Lung (tissue), 12 donors: Measurements from ENCODE around the gene ZDHHC18. TPM values are rescaled to one million over a fixed set of nuclear protein-coding genes. Genes with fewer than 3 reads are reported as not detected.

Experiments
- ATAC-seq: fragments of 200-7000 bp; cut with Tn5 transposase; one replicate; pipeline ENCODE4 v1.9.1; 2020; ENCODE audit warnings: moderate number of reproducible peaks; ENCODE audit not compliant: insufficient read depth, low FRiP score
- DNase-seq, 3 donors: peaks; one replicate each; pipeline ENCODE4 v3.0.0-alpha.2; 2013 to 2017
- H3K27ac ChIP-seq, 2 donors: one replicate each; pipeline ENCODE4 v1.5.1; 2013; ENCODE audit warnings: mild to moderate bottlenecking in 2 of 2, moderate library complexity in 2 of 2, control low read depth in 1 of 2, inconsistent platforms in 1 of 2, low read depth in 1 of 2, low read length in 1 of 2
- H3K27me3 ChIP-seq, 3 donors: one replicate each; pipeline ENCODE4 v1.5.1; 2013; ENCODE audit warnings: low read length in 2 of 3; ENCODE audit not compliant: control insufficient read depth in 3 of 3, insufficient read depth in 3 of 3
- H3K36me3 ChIP-seq, 4 donors: one replicate each; pipeline ENCODE4 v1.5.1; 2013; ENCODE audit warnings: low read length in 4 of 4, mild to moderate bottlenecking in 1 of 4, moderate library complexity in 1 of 4; ENCODE audit not compliant: control insufficient read depth in 4 of 4, insufficient read depth in 4 of 4
- H3K4me1 ChIP-seq, 5 donors: one replicate each; pipeline ENCODE4 v1.5.1; 2013; ENCODE audit warnings: low read length in 5 of 5, mild to moderate bottlenecking in 2 of 5, moderate library complexity in 1 of 5; ENCODE audit not compliant: control insufficient read depth in 5 of 5, insufficient read depth in 5 of 5
- H3K4me3 ChIP-seq: one replicate; pipeline ENCODE4 v1.5.1; 2013; ENCODE audit warnings: mild to moderate bottlenecking, control low read depth, moderate library complexity
- H3K9ac ChIP-seq, 2 donors: one replicate each; pipeline ENCODE4 v1.5.1; 2013; ENCODE audit warnings: low read length in 2 of 2, control low read depth in 1 of 2; ENCODE audit not compliant: insufficient read depth in 1 of 2
- H3K9me3 ChIP-seq, 4 donors: one replicate each; pipeline ENCODE4 v1.5.1; 2013; ENCODE audit warnings: low read length in 3 of 4, mild to moderate bottlenecking in 1 of 4, moderate library complexity in 1 of 4; ENCODE audit not compliant: control insufficient read depth in 4 of 4, insufficient read depth in 3 of 4
- WGBS, 2 donors: extraction: QIAGEN DNeasy Blood & Tissue Kit; methylation state at CpG; one replicate each; pipeline ENCODE4 v1.1.7; 2013; 5-methylcytosine and 5-hydroxymethylcytosine counted together
- polyA plus RNA-seq, 2 donors: library from polyadenylated mRNA; stranded (reverse); fragments of 200-250 nt; gene quantifications; one replicate each; pipeline ENCODE4 v1.2.1, GENCODE V29; 2013
- total RNA-seq, 2 donors: library from RNA; depleted of rRNA in 1 of 2; stranded (reverse); fragments of >200 nt in 1 of 2; gene quantifications; one replicate each; pipeline ENCODE4 v1.2.1, GENCODE V29; 2014 to 2021
- TF ChIP-seq, protein P1 (sequence below): IDR thresholded peaks from 2 replicates; pipeline ENCODE4 v1.5.1; 2012; ENCODE audit warnings: mild to moderate bottlenecking; ENCODE audit errors: control extremely low read depth, extremely low read depth
- donor health status: control.
- donor health status: control.
- donor health status: Bipolar disorder and iron deficiency.
- donor health status: healthy.
- donor health status: DM: yes; HTN: yes; CAD: no.

ZDHHC18 gene
- total and polyA plus RNA-seq, 4 donors = 11.6 to 39.1 (median 18.3) TPM

DNA sequence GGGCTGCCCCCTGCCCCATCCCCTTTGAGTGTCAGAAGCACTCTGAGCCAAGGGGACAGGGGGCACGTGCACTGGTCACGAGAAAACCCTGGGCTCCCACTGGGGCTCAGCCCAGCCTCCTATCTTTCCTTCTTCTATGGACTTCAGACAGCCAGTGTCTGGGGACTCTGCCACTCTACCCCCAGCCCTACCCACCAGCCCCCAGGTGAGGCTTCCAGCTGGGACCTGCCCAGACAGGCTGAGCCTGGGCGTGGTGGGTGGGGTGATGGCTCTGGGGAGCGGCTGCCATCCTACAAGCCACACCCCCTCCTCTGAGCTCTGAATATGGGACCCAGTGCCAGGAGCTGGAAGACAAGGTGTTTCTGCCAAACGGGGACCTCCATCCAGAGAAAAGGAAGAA is 28.4 kb downstream of the ZDHHC18 start:
- TF ChIP-seq, protein P1, sequence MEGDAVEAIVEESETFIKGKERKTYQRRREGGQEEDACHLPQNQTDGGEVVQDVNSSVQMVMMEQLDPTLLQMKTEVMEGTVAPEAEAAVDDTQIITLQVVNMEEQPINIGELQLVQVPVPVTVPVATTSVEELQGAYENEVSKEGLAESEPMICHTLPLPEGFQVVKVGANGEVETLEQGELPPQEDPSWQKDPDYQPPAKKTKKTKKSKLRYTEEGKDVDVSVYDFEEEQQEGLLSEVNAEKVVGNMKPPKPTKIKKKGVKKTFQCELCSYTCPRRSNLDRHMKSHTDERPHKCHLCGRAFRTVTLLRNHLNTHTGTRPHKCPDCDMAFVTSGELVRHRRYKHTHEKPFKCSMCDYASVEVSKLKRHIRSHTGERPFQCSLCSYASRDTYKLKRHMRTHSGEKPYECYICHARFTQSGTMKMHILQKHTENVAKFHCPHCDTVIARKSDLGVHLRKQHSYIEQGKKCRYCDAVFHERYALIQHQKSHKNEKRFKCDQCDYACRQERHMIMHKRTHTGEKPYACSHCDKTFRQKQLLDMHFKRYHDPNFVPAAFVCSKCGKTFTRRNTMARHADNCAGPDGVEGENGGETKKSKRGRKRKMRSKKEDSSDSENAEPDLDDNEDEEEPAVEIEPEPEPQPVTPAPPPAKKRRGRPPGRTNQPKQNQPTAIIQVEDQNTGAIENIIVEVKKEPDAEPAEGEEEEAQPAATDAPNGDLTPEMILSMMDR = no peak
- DNase-seq = no peak
- WGBS, 2 donors = 86 to 92% methylated on average over 5 of the region's 5 CpGs
- Histone ChIP-seq H3K9me3 (no peaks in the 10 kb centered on the region), H3K9ac (no peak overlapping the region), H3K4me1 (no peaks in the 10 kb centered on the region), H3K4me3 (no peak overlapping the region), H3K27me3 (no peaks in the 10 kb centered on the region), H3K36me3 (peaks cover 16 to 57% (median 25%) of the 10 kb centered on the region in 4 donors), H3K27ac (no peak overlapping the region)
- ATAC-seq = no peak

DNA sequence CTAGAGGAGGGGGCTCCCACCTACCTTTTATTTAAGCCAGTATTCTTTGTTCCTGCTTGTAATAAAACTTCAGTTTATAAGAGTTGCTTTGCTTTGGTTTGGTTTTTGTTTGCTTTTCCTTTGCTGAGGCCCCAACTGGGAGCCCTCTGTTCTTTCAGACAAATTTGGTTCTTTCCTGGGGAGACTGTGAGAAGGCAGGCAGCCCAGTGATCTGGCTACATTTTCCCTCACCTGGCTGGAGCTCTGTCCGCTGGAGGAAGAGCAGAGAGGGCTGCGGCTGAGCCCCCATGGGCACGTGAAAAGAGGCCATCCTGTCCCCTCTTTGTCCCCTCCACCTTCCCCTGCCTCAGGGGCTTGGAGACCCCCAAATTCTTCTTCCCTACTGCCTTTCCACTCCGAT is 29.1 kb downstream of the ZDHHC18 start:
- Histone ChIP-seq H3K27me3 (no peaks in the 10 kb centered on the region), H3K4me3 (no peak overlapping the region), H3K4me1 (no peaks in the 10 kb centered on the region), H3K9ac (no peak overlapping the region), H3K27ac (no peak overlapping the region), H3K36me3 (peaks cover 16 to 50% (median 20%) of the 10 kb centered on the region in 4 donors), H3K9me3 (no peaks in the 10 kb centered on the region)
- no peak for DNase-seq
- no peak for ATAC-seq
- WGBS, 2 donors = 94 to 96% methylated on average over 4 of the region's 4 CpGs
- TF ChIP-seq, protein P1 = no peak

DNA sequence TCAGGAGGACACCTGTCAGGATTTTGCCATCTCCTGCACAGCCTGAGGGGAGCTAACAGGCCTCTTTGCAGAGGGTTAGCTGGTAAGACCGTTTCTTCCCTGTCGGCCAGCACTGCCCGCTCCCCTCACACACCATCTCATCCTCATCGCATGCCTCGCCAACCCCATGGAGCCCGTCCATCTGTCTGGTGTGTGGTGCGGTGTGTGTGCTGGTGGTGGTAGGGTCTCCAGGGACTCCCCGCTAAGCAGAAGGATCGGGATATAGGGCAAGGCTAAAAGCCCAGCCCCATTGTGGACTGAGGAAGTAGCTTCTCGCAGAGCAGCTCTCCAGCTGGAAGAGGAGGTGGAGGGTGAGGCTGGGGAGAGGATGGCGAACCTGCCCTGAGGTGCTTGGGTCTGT is 29.7 kb downstream of the ZDHHC18 start:
- DNase-seq (no peak), ATAC-seq (no peak)
- H3K9me3 ChIP-seq = no peaks in the 10 kb centered on the region
- no peaks in the 10 kb centered on the region for H3K27me3 ChIP-seq
- no peak overlapping the region for H3K4me3 ChIP-seq
- H3K27ac ChIP-seq = no peak overlapping the region
- TF ChIP-seq, protein P1 = no peak
- no peaks in the 10 kb centered on the region for H3K4me1 ChIP-seq
- peaks cover 11 to 44% (median 16%) of the 10 kb centered on the region in 4 donors for H3K36me3 ChIP-seq
- H3K9ac ChIP-seq = no peak overlapping the region
- WGBS, 2 donors = 91 to 94% methylated on average over 11 of the region's 11 CpGs
